GM13977 (cell line): ENCODE results near the gene CNTNAP2.

Experiments
- DNase-seq: peaks from one replicate; pipeline ENCODE4 v3.0.0; 2012; ENCODE audit warnings: low spot score
- CTCF ChIP-seq: IDR thresholded peaks from 2 replicates; pipeline ENCODE4 v1.5.1; 2012; ENCODE audit warnings: mild to moderate bottlenecking, control low read depth; ENCODE audit not compliant: insufficient read depth; ENCODE audit errors: extremely low read depth, missing control alignments
- in situ Hi-C: fragments of 300-500 bp; cut with MboI; formaldehyde crosslinking; loops from one replicate; pipeline ENCODE4 v1.12.0; 2022; ENCODE audit warnings: low sequenced_read_pairs, low pct_unique_long_range_greater_than_20kb, mixed read lengths, inconsistent platforms; ENCODE audit not compliant: unreplicated experiment

CNTNAP2 gene

GRCh38 chr7:147497246-147497645 lies 1380.6 kb downstream of the CNTNAP2 start:
- in situ Hi-C loops, result no loop called here

GRCh38 chr7:147498081-147498480 lies 1381.5 kb downstream of the CNTNAP2 start:
- in situ Hi-C loops, result no loop called here
- no peak for TF ChIP-seq CTCF

More at GRCh38 chr7:147497246-147497645, 1380.6 kb downstream of the CNTNAP2 start:
- TF ChIP-seq CTCF, result no peak
- no peak for DNase-seq

GRCh38 chr7:147509035-147509501 lies 1392.5 kb downstream of the CNTNAP2 start:
- no peak for TF ChIP-seq CTCF
- in situ Hi-C loops, result no loop called here
- DNase-seq, result no peak

More at GRCh38 chr7:147498081-147498480, 1381.5 kb downstream of the CNTNAP2 start:
- no peak for DNase-seq

- TF ChIP-seq CTCF, result no peak
- DNase-seq, result no peak
- in situ Hi-C loops, result no loop called here
Measured at GRCh38 chr7:147509541-147510200, 1393.1 kb downstream of the CNTNAP2 start.

- in situ Hi-C loops, result no loop called here
- no peak for DNase-seq
- no peak for TF ChIP-seq CTCF
Measured at GRCh38 chr7:147510201-147510542, 1393.6 kb downstream of the CNTNAP2 start.

GRCh38 chr7:147510923-147511322 lies 1394.3 kb downstream of the CNTNAP2 start:
- TF ChIP-seq CTCF, result no peak
- in situ Hi-C loops, result no loop called here
- DNase-seq, result no peak
